GM21529 (cell line): Measurements from ENCODE around the gene LRRC55.

Source experiments
- ATAC-seq: cut with Tn5 transposase; IDR thresholded peaks from one replicate; pipeline ENCODE4 v1.9.1; 2021; ENCODE audit not compliant: unreplicated experiment

LRRC55 gene

GRCh38 chr11:57231539-57232253 is 49.9 kb downstream of the LRRC55 start:
- ATAC-seq, result no peak

- ATAC-seq, result no peak
These were observed 51.9 kb downstream of the LRRC55 start for GRCh38 chr11:57233702-57234101.

- no peak for ATAC-seq
These were observed 54.3 kb downstream of the LRRC55 start for GRCh38 chr11:57235761-57236703.

- no peak for ATAC-seq
These were observed 55.5 kb downstream of the LRRC55 start, which contains the start of gene APLNR for GRCh38 chr11:57237204-57237681. Gene APLNR (minus strand): TSS chr11:57237250. CDS start chr11:57237004, 246 bp downstream.

DNA sequence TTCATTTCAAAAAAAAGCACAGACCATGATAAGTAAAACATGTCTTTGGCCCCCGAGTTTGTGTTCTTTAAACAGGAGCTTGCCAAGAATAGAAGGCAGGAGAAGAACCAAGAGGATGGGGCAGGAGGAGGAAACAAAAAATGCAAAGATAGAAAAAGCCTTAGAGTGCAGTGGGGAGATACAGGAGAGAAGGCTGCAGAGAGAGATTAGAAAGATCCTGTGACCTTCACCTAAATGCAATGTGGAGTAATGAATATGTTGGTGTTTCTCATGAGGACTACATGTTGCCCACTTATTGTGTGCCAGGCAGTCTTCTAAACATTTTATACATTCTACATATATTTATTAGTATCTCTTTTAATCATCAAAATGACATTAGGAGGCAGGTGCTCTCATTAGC is 57.6 kb downstream of the LRRC55 start:
- ATAC-seq, result no peak

DNA sequence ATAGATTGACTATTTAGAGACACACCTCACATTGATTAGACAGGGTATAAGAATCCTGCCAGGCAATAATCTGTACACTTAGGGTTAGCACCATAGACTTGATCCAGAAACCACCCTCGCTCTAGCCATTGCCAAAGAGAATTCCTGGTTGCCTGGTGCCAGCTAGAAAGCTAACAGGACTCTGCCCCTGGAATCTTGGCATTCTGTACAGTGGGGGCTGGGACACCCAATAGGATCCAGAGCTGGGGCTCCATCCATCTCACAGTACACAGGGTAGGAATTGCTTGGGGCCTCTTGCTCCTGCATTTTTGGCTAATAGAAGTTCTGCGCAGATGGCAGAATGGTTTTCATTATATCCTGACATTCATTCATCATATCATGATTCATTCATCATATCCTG is 58.3 kb downstream of the LRRC55 start:
- ATAC-seq, result no peak

GRCh38 chr11:57240757-57241156 is 59.0 kb downstream of the LRRC55 start:
- no peak for ATAC-seq
